HG02759 (cell line): Measurements from ENCODE around the gene STIP1.
A peak's percentile ranks its signal among the peaks of the same experiment; 100 is the strongest.

ENCODE experiments used
- ATAC-seq: cut with Tn5 transposase; IDR thresholded peaks from one replicate; pipeline ENCODE4 v1.9.1; 2021; ENCODE audit warnings: mild to moderate bottlenecking, moderate library complexity; ENCODE audit not compliant: unreplicated experiment

Gene STIP1

DNA sequence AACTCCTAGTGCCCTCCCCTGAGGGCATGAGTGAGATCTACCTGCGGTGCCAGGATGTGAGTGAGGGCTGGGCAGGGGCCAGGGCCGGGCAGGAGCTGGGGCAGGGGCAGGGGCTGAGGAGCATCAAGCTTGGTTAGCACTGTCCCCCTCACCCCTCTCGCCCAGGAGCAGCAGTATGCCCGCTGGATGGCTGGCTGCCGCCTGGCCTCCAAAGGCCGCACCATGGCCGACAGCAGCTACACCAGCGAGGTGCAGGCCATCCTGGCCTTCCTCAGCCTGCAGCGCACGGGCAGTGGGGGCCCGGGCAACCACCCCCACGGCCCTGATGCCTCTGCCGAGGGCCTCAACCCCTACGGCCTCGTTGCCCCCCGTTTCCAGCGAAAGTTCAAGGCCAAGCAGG, 34.3 kb downstream of the STIP1 start:
- ATAC-seq, result no peak

- ATAC-seq, result no peak
These were observed 34.8 kb downstream of the STIP1 start for GRCh38 chr11:64220798-64221197.

DNA sequence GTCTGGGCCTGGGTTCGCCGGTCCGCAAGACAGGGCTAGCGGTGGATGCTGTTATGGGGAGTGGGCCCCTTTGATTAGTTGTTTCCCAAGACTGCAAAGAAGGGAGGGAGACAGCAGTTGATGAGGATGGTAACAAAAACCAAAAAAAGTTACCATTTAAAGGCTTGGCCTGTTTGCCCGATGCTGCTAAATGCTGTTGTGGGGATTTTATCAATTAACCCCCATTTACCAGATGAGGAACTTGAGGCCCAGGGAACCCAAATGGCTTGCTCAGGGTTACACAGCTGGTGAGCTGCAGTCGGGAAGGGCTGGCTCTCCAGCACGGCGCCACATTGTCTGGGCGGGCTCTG, 36.7 kb downstream of the STIP1 start:
- ATAC-seq, result no peak

- no peak for ATAC-seq
These were observed 37.2 kb downstream of the STIP1 start for GRCh38 chr11:64223001-64223651.

GRCh38 chr11:64224151-64224890, 38.4 kb downstream of the STIP1 start:
- no peak for ATAC-seq

DNA sequence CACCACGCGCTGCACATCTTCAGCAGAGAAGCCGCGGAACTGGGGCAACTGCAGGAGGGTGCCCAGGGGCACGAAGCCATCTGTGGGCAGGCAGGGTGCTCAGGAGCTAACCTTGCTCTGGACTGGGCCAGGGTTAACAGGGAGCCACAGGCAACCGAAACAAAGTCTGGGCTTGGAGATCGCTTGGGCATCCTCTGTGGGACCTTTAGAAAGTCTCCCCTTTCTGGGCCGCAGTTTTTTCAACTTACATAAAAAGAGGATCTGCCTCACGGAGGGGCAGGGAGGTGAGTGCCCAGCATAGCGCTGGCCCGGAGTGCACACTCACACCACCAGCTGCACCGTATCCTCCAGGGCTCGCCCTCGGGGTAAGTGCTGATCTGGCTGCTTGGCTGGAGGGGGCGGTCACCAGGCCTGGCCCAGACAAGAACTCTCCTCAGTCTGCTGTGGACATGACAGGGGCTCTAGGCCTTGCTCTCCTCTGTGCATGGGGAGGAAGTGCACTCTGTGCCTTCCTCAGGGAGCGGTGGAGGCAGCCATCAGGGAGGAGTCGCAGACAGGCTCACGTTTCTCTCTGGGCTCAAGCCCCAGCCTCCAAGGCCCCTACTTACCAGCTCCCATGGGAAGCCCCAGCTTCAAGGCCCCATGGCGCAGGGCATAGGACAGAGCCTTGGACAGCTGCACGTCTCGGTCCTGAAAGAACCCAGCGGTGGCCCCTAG, 39.1 kb downstream of the STIP1 start:
- ATAC-seq, result no peak

DNA sequence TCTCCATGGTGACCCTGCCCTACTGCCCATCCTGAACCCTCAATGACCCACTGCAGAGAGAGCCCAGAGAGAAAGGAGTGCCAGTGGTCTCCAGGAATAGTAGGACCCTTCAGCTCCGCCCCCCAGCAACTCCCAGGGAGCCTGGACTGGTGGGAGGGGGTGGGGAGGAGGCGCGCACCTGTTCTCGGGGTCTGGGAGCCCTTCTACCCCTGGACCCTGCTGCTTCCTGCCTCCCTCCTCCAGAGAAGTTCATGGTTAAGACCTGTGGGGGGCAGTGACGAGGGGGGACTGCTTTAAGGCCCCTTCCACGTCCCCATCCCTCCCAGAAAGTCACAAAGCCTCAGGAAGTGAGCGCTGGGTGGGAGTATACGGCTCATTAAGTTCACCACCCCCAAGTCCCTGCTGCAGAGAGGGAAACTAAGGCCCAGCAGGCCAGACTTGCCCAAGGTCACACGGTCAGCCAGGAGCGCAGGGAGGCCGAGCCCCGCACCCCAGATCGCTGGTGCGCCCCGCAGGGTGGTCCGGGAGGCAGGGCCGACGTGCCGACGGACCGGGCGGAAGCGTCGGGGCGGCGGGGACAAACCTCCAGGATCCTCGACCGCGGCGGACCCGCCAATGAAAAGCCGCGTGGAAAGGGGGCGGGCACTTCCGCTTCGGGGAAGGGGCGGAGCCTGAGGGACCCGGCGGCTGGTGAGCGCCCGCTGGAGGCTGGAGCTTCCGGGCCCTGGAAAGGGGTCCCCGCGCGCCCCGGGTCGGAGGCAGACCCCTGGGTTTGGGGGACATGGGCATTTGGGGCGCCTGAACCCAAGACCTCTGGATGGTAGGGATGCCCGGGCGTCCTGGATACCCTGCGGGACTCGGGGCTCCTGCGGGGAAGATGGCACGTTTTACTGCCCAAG, 39.9 kb downstream of the STIP1 start, which contains the start of the genes NUDT22 and TRPT1:
NUDT22 (plus strand) TSS at position 667 of the 899 bp plus-strand sequence. CDS start 379 bp downstream, outside the sequence.
TRPT1 (minus strand) TSS at position 579 of the 899 bp plus-strand sequence; CDS start at position 253, 326 bp downstream.
- ATAC-seq, result peak; percentile 46

GRCh38 chr11:64226507-64227051, 40.6 kb downstream of the STIP1 start:
- ATAC-seq, result peak; percentile 32

GRCh38 chr11:64227405-64227956, 41.5 kb downstream of the STIP1 start:
- ATAC-seq, result no peak

DNA sequence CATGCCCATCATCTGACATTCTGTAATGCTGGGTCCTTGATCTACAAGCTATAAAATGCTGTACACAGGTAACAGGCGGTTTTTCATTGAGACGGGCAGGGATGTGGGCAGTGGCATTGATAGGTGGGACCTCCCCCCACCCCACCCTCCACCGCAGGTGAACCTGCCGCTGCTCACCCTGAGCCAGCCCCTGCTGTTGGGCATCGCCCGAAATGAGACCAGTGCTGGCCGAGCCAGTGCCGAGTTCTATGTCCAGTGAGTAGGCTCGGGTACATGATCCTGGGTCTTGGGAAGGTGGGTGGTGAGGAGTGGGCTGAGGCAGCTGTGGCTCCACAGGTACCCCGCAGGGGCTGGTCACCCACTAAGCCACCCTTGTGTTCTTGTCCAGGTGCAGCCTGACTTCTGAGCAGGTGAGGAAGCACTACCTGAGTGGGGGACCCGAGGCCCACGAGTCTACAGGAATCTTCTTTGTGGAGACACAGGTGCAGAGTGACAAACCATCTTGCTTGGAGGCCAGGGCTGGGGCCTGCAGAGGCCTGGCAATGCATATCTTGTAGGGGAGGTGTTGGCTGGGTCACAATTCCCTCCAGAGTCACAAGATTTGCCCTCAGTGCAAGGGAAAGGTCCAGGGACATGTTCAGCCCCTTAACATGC, 43.2 kb downstream of the STIP1 start:
- no peak for ATAC-seq

DNA sequence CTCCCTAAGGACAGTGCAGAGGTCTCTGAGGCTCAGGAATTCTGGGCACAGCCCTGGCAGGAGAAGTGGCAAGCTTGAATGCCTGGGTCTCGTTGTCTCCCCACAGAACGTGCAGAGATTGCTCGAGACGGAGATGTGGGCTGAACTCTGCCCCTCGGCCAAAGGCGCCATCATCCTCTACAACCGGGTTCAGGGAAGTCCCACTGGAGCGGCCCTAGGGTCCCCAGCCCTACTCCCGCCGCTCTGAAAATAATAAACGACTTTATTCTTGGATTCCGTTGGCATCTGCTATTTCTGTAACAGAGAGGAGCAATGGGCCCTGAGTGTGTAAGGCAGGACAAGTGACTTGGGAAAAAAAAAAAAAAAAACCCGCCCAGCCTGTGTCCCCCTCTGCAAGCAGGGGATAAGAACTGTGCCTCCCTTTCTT, 43.8 kb downstream of the STIP1 start:
- ATAC-seq, result no peak

DNA sequence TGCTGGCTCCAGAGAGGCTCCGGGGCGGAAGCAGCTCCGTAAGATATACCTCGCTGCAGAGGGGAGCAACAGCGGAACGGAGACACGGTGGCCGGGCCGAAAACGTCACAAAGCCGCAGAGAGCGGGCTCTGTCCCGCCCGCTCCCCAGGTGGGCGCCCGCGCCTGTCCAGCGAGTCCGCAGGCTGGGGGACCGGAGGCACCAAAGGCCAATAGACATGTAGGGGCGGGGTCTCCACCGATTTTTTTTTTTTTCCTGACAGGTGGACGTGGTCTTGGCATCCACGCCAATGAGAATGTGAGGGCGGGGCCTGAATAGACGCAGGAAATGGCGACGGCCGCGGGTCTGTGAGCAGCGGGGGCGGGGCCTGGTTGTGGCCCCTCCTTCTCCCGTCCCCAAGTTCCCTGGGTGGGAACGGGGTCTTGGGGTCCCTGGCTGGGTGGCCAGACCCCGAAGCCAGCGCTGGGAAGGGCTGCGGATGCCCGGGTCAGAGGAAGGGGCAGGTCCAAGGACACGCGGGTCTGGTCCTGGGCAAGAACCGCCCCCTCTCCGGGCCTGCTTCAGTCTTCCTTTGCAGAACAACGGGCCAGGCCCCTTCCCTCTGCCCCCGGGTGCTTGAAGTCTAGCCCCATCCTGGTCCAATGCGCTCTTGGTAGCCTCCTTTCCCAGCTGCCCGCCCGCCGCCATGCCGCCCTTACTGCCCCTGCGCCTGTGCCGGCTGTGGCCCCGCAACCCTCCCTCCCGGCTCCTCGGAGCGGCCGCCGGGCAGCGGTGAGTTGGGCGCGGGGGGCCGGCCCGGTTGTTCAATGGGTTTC, 44.4 kb downstream of the STIP1 start, which contains the start of gene DNAJC4:
DNAJC4 (plus strand) TSS at position 378 of the 814 bp plus-strand sequence; CDS start at position 685, 307 bp downstream.
- ATAC-seq, result peak; percentile 43

GRCh38 chr11:64230985-64231365, 45.0 kb downstream of the STIP1 start:
- no peak for ATAC-seq

- ATAC-seq, result no peak
These were observed 45.6 kb downstream of the STIP1 start for GRCh38 chr11:64231546-64231945.

DNA sequence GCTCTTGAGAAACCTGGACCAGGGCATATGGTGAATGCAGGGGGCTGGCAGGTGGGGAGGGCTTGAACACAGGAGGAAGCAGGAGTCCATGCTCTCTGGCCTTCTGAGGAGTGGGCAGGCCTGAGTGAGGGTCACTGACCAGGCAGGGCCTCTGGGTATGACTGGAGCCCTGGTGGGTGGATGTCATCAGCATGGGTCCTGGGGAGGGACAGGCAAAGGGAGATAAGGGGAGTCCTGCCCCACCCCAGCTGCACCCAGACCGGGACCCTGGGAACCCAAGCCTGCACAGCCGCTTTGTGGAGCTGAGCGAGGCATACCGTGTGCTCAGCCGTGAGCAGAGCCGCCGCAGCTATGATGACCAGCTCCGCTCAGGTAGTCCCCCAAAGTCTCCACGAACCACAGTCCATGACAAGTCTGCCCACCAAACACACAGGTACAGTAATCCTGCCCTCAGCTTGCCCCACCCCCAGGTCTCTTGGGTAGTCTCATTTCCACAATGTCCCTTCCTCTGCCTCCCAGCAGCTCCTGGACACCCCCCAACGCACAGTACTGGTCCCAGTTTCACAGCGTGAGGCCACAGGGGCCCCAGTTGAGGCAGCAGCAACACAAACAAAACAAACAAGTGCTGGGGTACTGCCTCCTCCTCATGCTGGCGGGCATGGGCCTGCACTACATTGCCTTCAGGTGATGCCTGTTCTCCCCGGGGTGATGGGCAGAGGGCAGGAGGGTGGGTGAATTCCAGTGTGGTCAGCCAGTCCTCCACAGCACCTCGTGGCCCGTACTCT, 46.4 kb downstream of the STIP1 start:
- no peak for ATAC-seq

- ATAC-seq, result no peak
These were observed 47.0 kb downstream of the STIP1 start for GRCh38 chr11:64232967-64233315.

DNA sequence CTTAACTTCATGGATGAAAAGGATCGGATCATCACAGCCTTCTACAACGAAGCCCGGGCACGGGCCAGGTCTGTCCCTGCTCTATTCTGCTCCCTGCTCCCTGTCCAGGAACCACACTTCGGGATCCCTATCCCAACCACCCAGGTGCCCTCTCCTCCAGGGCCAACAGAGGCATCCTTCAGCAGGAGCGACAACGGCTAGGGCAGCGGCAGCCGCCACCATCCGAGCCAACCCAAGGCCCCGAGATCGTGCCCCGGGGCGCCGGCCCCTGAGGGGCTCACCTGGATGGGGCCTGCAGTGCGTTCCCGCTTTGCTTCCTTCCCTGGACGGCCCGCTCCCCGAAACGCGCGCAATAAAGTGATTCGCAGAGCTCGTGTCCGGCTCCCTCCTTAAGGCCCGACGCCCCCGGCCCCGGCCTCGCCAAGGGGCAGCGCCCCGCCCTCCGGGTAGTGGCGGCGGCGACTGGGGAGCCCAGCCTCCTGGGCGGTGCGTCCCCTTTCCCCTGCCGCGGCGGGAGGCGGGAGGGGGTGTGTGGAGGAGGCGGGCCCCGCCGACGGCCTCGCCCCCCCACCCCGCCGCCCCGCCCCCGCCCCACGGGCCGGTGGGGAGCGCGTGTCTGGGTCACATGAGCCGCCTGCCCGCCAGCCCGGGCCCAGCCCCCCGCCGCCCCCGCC, 48.1 kb downstream of the STIP1 start, which contains the start of gene VEGFB:
VEGFB (plus strand) TSS at position 672 of the 674 bp plus-strand sequence. CDS start 250 bp downstream, outside the sequence.
- peak; percentile 42 for ATAC-seq
